Measurements from ENCODE around the gene TMEM74B. TPM values are rescaled to one million over a fixed set of nuclear protein-coding genes. Genes with fewer than 3 reads are reported as not detected.

Gene TMEM74B
- total and polyA plus RNA-seq, 2 of the 8 experiments (the other 6 are each of a cell fraction or from before 2014, with no cell fraction given), result 4.0 to 6.4 TPM

GRCh38 chr20:1154691-1155090, 30.1 kb downstream of the TMEM74B start (continued):
- TF ChIP-seq PHF8 (conservative IDR thresholded peaks at IDR 0.05; ENCODE audit: low read depth, low read length), result no peak
- TF ChIP-seq RFX5 (IDR thresholded peaks at IDR 0.05; ENCODE audit: borderline replicate concordance, low read depth, low read length), result no peak
- TF ChIP-seq SIRT6 (IDR thresholded peaks at IDR 0.05; ENCODE audit: low read length), result no peak
- no peak for TF ChIP-seq POU5F1 (IDR thresholded peaks at IDR 0.05; ENCODE audit: low read depth, low read length)
